Thymus (tissue), 14 donors: ENCODE data around the gene ZBTB37. TPM values are rescaled to one million over a fixed set of nuclear protein-coding genes. Genes with fewer than 3 reads are reported as not detected.

Experiments used
- DNase-seq, 9 donors: peaks; one replicate each; pipeline ENCODE4 v3.0.0-alpha.2; 2013; ENCODE audit warnings: low spot score in 9 of 9, low read depth in 6 of 9, missing footprints in 1 of 9
- H3K27ac ChIP-seq, 2 donors: one replicate each; pipeline ENCODE4 v1.5.1; 2013; ENCODE audit warnings: control low read depth in 1 of 2, low read depth in 1 of 2, low read length in 1 of 2, mild to moderate bottlenecking in 1 of 2, moderate library complexity in 1 of 2
- H3K27me3 ChIP-seq, 2 donors: one replicate each; pipeline ENCODE4 v1.5.1; 2013; ENCODE audit warnings: low read length in 1 of 2; ENCODE audit not compliant: control insufficient read depth in 2 of 2, insufficient read depth in 1 of 2
- H3K36me3 ChIP-seq, 2 donors: one replicate each; pipeline ENCODE4 v1.5.1; 2013; ENCODE audit warnings: low read length in 1 of 2, mild to moderate bottlenecking in 1 of 2, moderate library complexity in 1 of 2; ENCODE audit not compliant: control insufficient read depth in 2 of 2, insufficient read depth in 2 of 2
- H3K4me1 ChIP-seq, 2 donors: one replicate each; pipeline ENCODE4 v1.5.1; 2013; ENCODE audit warnings: low read length in 2 of 2; ENCODE audit not compliant: control insufficient read depth in 2 of 2, insufficient read depth in 2 of 2
- H3K4me3 ChIP-seq, 2 donors: one replicate each; pipeline ENCODE4 v1.5.1; 2013; ENCODE audit warnings: low read length in 2 of 2, control low read depth in 1 of 2, mild to moderate bottlenecking in 1 of 2
- H3K9me3 ChIP-seq, 2 donors: one replicate each; pipeline ENCODE4 v1.5.1; 2013; ENCODE audit warnings: low read length in 1 of 2, mild to moderate bottlenecking in 1 of 2; ENCODE audit not compliant: control insufficient read depth in 2 of 2, insufficient read depth in 1 of 2
- WGBS: extraction: QIAGEN DNeasy Blood & Tissue Kit; methylation state at CpG from one replicate; pipeline ENCODE4 v1.1.7; 2013; 5-methylcytosine and 5-hydroxymethylcytosine counted together
- long read RNA-seq, 10 donors: transcript quantifications; one replicate each; lab custom pipeline, GENCODE V29; 2026
- polyA plus RNA-seq: library from polyadenylated mRNA; stranded (reverse); fragments of 200-250 nt; gene quantifications from one replicate; pipeline ENCODE4 v1.2.3, GENCODE V29; 2013
- total RNA-seq: library from RNA; stranded (reverse); fragments of 120-200 nt; gene quantifications from one replicate; pipeline ENCODE4 v1.2.4, GENCODE V29; 2013
- donor health status: healthy.

ZBTB37 gene
- total RNA-seq: 4.7 TPM
- 4.1 TPM for polyA plus RNA-seq
- long read RNA-seq, donor 1: 0 reads
- long read RNA-seq, donor 2: 0 reads
- long read RNA-seq, donor 3, full-length matches to known transcripts: 1 of 1 reads
- long read RNA-seq, donor 3, partial matches to known transcripts: 0 of 1 reads
- long read RNA-seq, donor 3, other reads (novel, unspliced or antisense): 0 of 1 reads
- long read RNA-seq, donor 4, partial matches to known transcripts: 0 of 1 reads
- long read RNA-seq, donor 4, other reads (novel, unspliced or antisense): 0 of 1 reads
- long read RNA-seq, donor 5: 0 reads
- long read RNA-seq, donor 6, partial matches to known transcripts: 0 of 1 reads
- long read RNA-seq, donor 6, other reads (novel, unspliced or antisense): 0 of 1 reads
- long read RNA-seq, donor 7: 0 reads
- long read RNA-seq, donor 8: 0 reads
- long read RNA-seq, donor 9, partial matches to known transcripts: 0 of 1 reads
- long read RNA-seq, donor 9, other reads (novel, unspliced or antisense): 0 of 1 reads
- long read RNA-seq, donor 10: 0 reads

GRCh38 chr1:173868266-173869020, at the start of gene ZBTB37:
Gene ZBTB37 (plus strand): TSS chr1:173868380. CDS start chr1:173870226, 1,846 bp downstream.
- H3K4me1 ChIP-seq: peaks cover 0 to 7% of the 10 kb centered on the region in 2 donors
- peak within 1 kb of the TSS; percentile 69 to 85 for H3K4me3 ChIP-seq
- peaks cover 17 to 48% of the 10 kb centered on the region in 2 donors for H3K36me3 ChIP-seq
- H3K9me3 ChIP-seq: no peaks in the 10 kb centered on the region
- peak within 1 kb of the TSS; percentile 94 to 96 for H3K27ac ChIP-seq
- H3K27me3 ChIP-seq: no peaks in the 10 kb centered on the region
- WGBS: under 1% methylated on average over 53 of the region's 53 CpGs
- DNase-seq: peak; percentile 59 to 93 (median 83)

- H3K4me3 ChIP-seq: no peak overlapping the region
- peaks cover 2 to 6% of the 10 kb centered on the region in 2 donors for H3K4me1 ChIP-seq
- H3K27me3 ChIP-seq: no peaks in the 10 kb centered on the region
- DNase-seq: no peak
- peaks cover 0 to 15% of the 10 kb centered on the region in 2 donors for H3K36me3 ChIP-seq
- 99% methylated on average over 1 of the region's 1 CpG for WGBS
- no peak overlapping the region for H3K27ac ChIP-seq
- peaks cover 0 to 4% of the 10 kb centered on the region in 2 donors for H3K9me3 ChIP-seq
Observed at GRCh38 chr1:173818459-173818858, 49.7 kb upstream of the ZBTB37 start.

GRCh38 chr1:173821680-173822079, 46.5 kb upstream of the ZBTB37 start:
- Histone ChIP-seq H3K27me3 (no peaks in the 10 kb centered on the region), H3K4me1 (peaks cover 2 to 17% of the 10 kb centered on the region in 2 donors), H3K4me3 (no peak overlapping the region), H3K36me3 (peaks cover 0 to 15% of the 10 kb centered on the region in 2 donors), H3K27ac (no peak overlapping the region), H3K9me3 (peaks cover 0 to 3% of the 10 kb centered on the region in 2 donors)
- WGBS: 97% methylated on average over 4 of the region's 4 CpGs
- DNase-seq: no peak

GRCh38 chr1:173823781-173824314, 44.3 kb upstream of the ZBTB37 start:
- Histone ChIP-seq H3K36me3 (peaks cover 0 to 7% of the 10 kb centered on the region in 2 donors), H3K9me3 (no peaks in the 10 kb centered on the region), H3K4me1 (peaks cover 2 to 17% of the 10 kb centered on the region in 2 donors), H3K27me3 (no peaks in the 10 kb centered on the region), H3K4me3 (peak overlapping the region; percentile 55 to 81), H3K27ac (peak overlapping the region; percentile 93 to 95)
- no peak for DNase-seq
- under 1% methylated on average over 25 of the region's 25 CpGs for WGBS

GRCh38 chr1:173824315-173825081, 43.7 kb upstream of the ZBTB37 start, which contains the start of the genes CENPL and DARS2:
Gene CENPL (minus strand): TSS chr1:173824883. CDS start chr1:173811299, 13,584 bp downstream.
Gene DARS2 (plus strand): TSS chr1:173824673. CDS start chr1:173825230, 557 bp downstream.
- WGBS: under 1% methylated on average over 55 of the region's 55 CpGs
- peak; percentile 83 to 98 (median 95) for DNase-seq
- peaks cover 0 to 2% of the 10 kb centered on the region in 2 donors for H3K36me3 ChIP-seq
- peak within 1 kb of the TSS; percentile 93 to 95 for H3K27ac ChIP-seq
- H3K9me3 ChIP-seq: no peaks in the 10 kb centered on the region
- H3K4me1 ChIP-seq: peaks cover 2 to 17% of the 10 kb centered on the region in 2 donors
- H3K4me3 ChIP-seq: peak within 1 kb of the TSS; percentile 55 to 81
- no peaks in the 10 kb centered on the region for H3K27me3 ChIP-seq

GRCh38 chr1:173827611-173828010, 40.6 kb upstream of the ZBTB37 start:
- Histone ChIP-seq H3K27ac (no peak overlapping the region), H3K36me3 (peaks cover 0 to 6% of the 10 kb centered on the region in 2 donors), H3K4me1 (peaks cover 2 to 17% of the 10 kb centered on the region in 2 donors), H3K27me3 (no peaks in the 10 kb centered on the region), H3K9me3 (no peaks in the 10 kb centered on the region), H3K4me3 (no peak overlapping the region)
- no peak for DNase-seq
- WGBS: 95% methylated on average over 2 of the region's 2 CpGs

- no peak overlapping the region for H3K4me3 ChIP-seq
- H3K4me1 ChIP-seq: no peaks in the 10 kb centered on the region
- no peak overlapping the region for H3K27ac ChIP-seq
- H3K36me3 ChIP-seq: peaks cover 7 to 31% of the 10 kb centered on the region in 2 donors
- H3K9me3 ChIP-seq: no peaks in the 10 kb centered on the region
- no peak for DNase-seq
- no peaks in the 10 kb centered on the region for H3K27me3 ChIP-seq
- 100% methylated on average over 1 of the region's 1 CpG for WGBS
Observed at GRCh38 chr1:173832748-173833147, 35.4 kb upstream of the ZBTB37 start.

GRCh38 chr1:173852105-173852504, 16.1 kb upstream of the ZBTB37 start:
- no peaks in the 10 kb centered on the region for H3K4me1 ChIP-seq
- no peak for DNase-seq
- 97% methylated on average over 4 of the region's 4 CpGs for WGBS
- H3K9me3 ChIP-seq: no peaks in the 10 kb centered on the region
- no peak overlapping the region for H3K27ac ChIP-seq
- no peak overlapping the region for H3K4me3 ChIP-seq
- no peaks in the 10 kb centered on the region for H3K27me3 ChIP-seq
- H3K36me3 ChIP-seq: peaks cover 12 to 43% of the 10 kb centered on the region in 2 donors
